ENCODE data around the gene CBLL2. TPM values are rescaled to one million over a fixed set of nuclear protein-coding genes. Genes with fewer than 3 reads are reported as not detected.

The CBLL2 gene
- total RNA-seq, 1 donor, result not detected

Other genes with a start within 250 kb of the CBLL2 start
- gene PHEX, start 240.6 kb upstream of the CBLL2 start, total RNA-seq, result under 0.01 TPM